Measurements from ENCODE around the gene SLC6A13.

The SLC6A13 gene

DNA sequence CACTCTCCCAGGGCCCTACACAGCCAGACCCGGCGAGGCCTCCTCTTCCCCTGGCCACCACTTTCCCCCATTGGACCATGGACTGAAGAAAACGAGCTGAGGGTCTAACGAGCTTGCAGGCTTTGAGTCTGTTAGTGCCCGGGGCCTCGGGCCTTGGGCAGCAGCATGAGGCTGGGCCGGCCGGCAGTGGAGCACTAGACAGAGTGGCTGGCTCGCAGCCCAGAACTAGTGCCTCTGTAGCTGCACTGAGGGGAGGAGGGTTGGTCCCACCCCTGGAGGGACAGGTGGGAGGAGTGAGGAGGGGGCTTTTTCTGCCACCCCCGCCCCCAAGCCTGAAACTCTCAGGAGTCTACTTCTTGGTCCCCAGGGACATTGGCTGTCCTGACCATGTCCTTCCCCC is 87.4 kb downstream of the SLC6A13 start:
- no peaks in the 10 kb centered on the region for H3K36me3 Mint-ChIP-seq
- DNase-seq: no peak
- peaks cover 3 to 6% of the 10 kb centered on the region in 2 donors for H3K4me1 Mint-ChIP-seq
- H3K4me3 Mint-ChIP-seq: no peak overlapping the region
- peaks cover 46 to 53% of the 10 kb centered on the region in 2 donors for H3K27me3 Mint-ChIP-seq
- no peaks in the 10 kb centered on the region for H3K9me3 Mint-ChIP-seq
- H3K27ac Mint-ChIP-seq: no peak overlapping the region
- no peak for ATAC-seq (replicated peaks)

GRCh38 chr12:174596-174995 is 88.0 kb downstream of the SLC6A13 start:
- no peak overlapping the region for H3K4me3 Mint-ChIP-seq
- H3K4me1 Mint-ChIP-seq: no peaks in the 10 kb centered on the region
- peaks cover 45 to 55% of the 10 kb centered on the region in 2 donors for H3K27me3 Mint-ChIP-seq
- no peak overlapping the region for H3K27ac Mint-ChIP-seq
- ATAC-seq (replicated peaks): no peak
- H3K9me3 Mint-ChIP-seq: no peaks in the 10 kb centered on the region
- no peaks in the 10 kb centered on the region for H3K36me3 Mint-ChIP-seq
- DNase-seq: no peak

DNA sequence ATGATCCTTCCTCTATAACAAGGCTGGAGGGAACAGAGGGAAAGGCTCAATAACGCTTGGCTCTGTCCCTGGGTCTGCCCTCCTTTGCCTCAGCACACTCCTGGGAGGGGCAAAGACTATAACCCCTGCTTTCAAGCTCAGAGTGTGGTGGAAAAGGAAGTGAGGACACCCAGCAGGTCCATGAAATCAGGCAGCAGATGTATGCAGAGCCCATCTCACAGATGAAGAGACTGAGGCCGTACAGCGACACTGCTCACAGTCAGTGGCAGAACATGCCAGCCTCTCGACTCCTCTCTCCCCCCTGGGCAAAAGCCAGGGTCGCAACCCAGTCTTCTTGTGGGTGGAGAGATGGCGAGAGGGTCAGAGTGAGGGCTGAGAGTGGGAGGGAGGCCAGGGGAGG is 88.5 kb downstream of the SLC6A13 start:
- H3K27me3 Mint-ChIP-seq: peaks cover 49 to 59% of the 10 kb centered on the region in 2 donors
- no peak overlapping the region for H3K4me3 Mint-ChIP-seq
- no peak for ATAC-seq (replicated peaks)
- no peaks in the 10 kb centered on the region for H3K4me1 Mint-ChIP-seq
- no peaks in the 10 kb centered on the region for H3K36me3 Mint-ChIP-seq
- no peak overlapping the region for H3K27ac Mint-ChIP-seq
- no peaks in the 10 kb centered on the region for H3K9me3 Mint-ChIP-seq
- DNase-seq: no peak

GRCh38 chr12:172732-173161 is 89.9 kb downstream of the SLC6A13 start:
- Mint-ChIP-seq H3K27me3 (peaks cover 39 to 48% of the 10 kb centered on the region in 2 donors), H3K4me1 (no peaks in the 10 kb centered on the region), H3K27ac (no peak overlapping the region), H3K4me3 (no peak overlapping the region), H3K36me3 (no peaks in the 10 kb centered on the region), H3K9me3 (no peaks in the 10 kb centered on the region)
- ATAC-seq (replicated peaks) (no peak), DNase-seq (no peak)

DNA sequence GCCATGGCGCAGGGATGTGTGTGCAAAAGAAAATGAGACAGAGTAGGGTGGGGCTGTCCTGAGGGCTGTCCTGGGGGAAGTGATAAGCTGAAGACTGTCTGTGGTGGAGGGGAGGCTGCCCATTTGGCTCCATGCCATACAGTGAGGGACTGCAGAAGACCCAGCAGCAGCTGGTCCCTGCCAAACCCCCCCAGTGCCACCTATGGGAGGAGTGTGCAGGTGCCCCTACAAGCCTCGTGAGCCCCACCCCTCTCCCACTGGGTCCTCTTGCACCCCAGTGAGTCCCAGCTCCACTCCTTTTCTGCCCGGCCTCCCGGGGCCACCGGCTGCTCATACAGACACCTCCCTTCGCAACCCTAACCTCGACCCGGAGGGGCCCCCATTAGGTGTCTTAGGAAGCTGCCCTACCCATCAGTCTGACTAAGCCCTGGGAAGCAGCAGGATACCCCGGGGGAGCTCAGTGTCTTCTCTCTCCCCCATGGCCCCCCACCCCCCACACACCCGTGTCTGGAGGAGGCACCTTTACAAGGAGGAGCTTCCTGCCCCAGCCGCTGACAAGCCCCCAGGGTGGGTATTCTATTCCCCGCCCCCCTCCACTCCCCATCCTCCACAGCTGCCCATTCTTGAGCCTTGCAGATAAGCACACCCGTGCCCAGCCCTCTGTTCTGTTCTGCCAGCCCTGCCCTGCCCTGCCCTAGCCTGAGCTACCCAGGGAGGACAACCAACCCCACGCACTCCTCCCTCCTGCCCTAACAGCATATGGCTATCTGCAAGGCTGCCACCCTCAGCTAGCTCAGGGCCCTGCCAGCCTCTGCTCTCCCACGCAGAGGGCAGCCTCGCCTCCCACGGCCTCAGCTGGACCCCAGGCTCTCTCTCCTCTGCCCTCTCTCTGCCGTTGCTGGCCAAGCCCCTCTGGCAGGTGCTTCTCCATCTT is 90.6 kb downstream of the SLC6A13 start:
- Mint-ChIP-seq H3K27me3 (peaks cover 42 to 46% of the 10 kb centered on the region in 2 donors), H3K36me3 (no peaks in the 10 kb centered on the region), H3K27ac (no peak overlapping the region)

GRCh38 chr12:171276-171675 is 91.4 kb downstream of the SLC6A13 start:
- ATAC-seq (replicated peaks) (no peak), DNase-seq (no peak)
- H3K27ac Mint-ChIP-seq: no peak overlapping the region
- no peak overlapping the region for H3K4me3 Mint-ChIP-seq
- no peaks in the 10 kb centered on the region for H3K36me3 Mint-ChIP-seq
- H3K4me1 Mint-ChIP-seq: no peaks in the 10 kb centered on the region
- H3K9me3 Mint-ChIP-seq: no peaks in the 10 kb centered on the region
- H3K27me3 Mint-ChIP-seq: peaks cover 42 to 47% of the 10 kb centered on the region in 2 donors

More for the DNA sequence above, 90.6 kb downstream of the SLC6A13 start:
- DNase-seq: no peak
- no peaks in the 10 kb centered on the region for H3K4me1 Mint-ChIP-seq
- H3K4me3 Mint-ChIP-seq: no peak overlapping the region
- H3K9me3 Mint-ChIP-seq: no peaks in the 10 kb centered on the region
- no peak for ATAC-seq (replicated peaks)
